HG03060 (cell line): Measurements from ENCODE around the gene MAN1B1.

Experiments used
- ATAC-seq: cut with Tn5 transposase; IDR thresholded peaks from one replicate; pipeline ENCODE4 v1.9.1; 2021; ENCODE audit warnings: low read depth, moderate number of reproducible peaks; ENCODE audit not compliant: unreplicated experiment

The MAN1B1 gene

DNA sequence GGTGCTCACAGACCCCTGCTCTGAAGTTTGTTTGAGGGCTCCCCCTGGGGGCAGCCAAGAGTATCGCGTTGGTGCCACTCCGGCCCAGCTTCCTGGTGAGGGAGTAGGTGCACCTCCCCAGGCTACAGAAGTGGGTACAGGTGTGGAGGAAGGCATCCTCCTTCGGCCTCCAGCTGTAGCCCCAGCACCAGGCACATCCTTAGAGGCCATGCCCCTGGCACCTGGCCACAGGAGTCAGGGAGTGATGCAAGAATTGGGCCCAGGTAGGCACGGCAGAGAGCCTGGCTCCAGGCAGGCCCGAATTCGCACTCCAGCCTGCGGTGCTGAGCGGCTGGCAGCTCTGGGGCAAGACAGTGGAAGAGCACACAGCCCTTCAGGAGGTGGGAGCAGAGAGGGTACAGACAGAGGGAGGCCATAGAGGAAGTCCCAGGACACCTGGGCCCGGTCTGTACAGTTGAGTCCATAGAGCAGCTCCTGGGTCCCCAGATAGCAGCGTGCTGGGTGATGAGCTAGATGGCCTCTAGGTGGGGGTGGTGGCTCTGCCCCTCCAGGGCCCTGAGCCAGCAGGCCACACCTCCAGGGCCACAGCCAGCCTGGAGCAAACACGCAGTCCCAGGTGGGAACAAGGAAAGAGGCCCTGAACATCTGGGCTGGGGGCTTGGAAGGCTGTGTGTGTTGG lies 18.8 kb upstream of the MAN1B1 start:
- ATAC-seq: no peak

DNA sequence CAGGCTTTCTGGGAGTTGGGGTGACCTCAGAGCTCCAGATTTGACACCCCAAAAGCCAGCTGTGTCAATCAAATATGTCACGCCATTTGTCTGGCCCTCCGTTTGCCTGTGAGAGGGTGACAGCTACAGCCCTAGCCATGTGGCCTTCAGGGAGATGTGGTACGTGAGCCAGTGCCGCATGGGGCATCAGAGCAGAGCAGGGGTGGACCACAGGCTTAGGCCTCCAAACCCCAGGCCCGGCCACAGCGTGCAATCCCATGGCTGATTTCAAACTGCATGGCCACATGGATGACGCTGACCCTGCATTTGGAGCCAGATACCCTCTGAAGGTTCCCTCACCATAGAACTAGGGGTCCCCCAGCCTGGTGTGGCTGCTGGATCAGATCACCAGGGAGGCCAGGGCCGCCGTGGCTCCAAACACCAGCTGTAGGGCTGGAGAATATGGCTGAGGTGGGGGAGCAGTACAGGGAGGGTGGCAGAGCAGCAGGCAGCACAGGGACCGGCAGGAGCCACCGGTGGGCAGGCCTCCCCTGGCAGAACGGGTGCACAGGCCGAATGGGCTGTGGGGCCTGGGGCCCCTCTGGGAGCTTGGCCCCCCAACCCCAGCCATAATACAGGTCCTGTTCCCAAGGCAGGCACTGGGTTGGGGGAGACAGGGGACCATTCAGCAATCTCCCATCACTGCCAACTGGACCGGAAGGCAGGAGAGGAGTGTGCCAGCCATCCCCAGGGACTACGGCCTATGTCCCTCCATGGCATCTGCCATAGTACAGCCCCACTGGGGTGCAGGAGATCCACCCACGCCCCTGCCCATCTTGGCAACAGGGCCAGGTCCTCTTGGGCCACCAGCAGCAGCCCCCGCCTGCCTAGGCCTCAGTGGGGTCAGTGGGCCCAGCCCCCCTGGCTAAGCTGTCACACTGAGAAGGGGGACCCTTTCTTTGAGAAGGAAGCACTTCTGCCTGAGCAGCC lies 18.0 kb upstream of the MAN1B1 start:
- no peak for ATAC-seq

DNA sequence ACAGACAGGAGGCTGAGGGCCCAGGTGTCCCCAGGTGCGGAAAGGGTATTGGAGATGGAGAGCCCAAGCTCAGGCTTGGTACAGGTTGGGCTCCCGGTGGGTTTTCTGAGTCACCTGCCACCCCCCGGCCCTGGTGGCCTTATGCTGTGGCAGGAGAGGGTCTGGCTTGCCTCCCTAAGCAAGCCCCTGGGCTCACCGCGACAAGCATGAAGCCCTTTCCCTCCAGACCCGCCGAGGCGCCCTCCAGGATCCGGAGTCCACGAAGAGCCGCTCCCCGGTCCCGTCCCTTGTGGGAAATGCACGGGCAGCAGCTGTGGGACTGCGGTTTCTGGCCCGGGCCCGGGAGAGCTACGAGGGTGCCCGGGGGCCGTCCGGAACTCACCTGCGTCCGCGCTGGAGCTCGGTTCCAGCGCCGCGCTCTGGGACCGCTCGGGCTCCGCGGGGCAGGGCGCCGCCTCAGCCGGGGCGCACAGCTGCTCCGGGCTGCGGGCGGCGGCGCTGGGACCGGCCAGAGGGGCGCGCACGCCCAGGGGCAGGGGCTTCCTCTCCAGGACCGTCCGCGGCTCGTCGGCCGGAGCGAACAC lies 17.2 kb upstream of the MAN1B1 start:
- ATAC-seq: no peak

DNA sequence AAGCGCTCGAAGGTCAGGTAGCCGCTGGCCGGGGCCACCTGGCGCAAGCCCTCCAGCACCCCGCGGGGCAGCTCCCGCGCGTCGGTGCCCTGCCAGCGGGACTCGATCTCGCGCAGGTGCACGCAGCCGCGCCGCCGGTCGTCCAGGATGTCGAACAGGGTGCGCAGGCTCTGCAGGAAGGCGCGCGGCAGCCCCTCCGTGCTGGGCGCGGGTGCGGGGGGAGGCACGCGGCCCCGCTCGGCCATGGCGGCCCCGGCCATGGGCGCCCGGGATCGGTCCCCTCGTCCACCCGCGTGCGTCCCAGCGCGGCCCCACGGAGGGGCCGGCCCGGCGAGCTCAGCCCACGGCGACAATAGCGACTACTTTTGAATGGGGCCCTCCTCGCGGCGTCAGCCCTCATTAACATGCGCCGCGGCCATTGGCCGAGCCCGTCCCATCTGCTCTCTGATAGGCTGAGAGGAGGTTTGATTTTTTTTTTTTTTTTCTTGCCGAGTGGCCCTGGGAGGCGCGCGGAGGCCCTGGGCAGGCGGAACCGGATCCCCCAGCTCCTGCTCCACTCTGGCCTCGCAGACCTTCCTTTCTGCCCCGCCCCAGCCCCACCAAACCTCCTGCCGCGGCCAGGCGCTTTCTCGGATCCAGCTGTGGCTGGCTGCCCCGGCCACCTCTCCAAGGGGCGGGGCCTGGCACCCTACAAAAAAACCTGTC lies 16.4 kb upstream of the MAN1B1 start, which contains the start of gene SAPCD2:
Gene SAPCD2 (minus strand): TSS at position 357 of the 705 bp plus-strand sequence. CDS start 97 bp downstream, at position 260.
- peak; percentile 61 for ATAC-seq

DNA sequence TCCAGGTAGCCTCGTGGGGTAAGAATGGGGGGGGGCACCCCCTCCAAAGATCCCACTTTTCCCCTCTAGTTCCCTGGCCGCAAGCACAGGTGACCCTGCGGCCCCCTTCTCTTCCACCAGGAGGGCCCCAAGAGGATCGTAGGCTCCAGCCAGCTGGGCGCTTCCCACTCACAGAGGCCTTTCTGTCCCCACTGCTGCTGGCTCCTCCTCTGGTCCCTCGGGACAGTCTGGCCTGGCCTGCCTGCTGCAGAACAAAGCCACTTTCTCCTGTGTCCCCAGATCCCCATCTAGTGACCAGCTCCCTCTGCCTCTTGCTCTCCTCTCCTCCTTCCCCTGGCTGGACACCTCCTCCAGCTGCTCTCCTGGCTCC lies 15.9 kb upstream of the MAN1B1 start:
- no peak for ATAC-seq

DNA sequence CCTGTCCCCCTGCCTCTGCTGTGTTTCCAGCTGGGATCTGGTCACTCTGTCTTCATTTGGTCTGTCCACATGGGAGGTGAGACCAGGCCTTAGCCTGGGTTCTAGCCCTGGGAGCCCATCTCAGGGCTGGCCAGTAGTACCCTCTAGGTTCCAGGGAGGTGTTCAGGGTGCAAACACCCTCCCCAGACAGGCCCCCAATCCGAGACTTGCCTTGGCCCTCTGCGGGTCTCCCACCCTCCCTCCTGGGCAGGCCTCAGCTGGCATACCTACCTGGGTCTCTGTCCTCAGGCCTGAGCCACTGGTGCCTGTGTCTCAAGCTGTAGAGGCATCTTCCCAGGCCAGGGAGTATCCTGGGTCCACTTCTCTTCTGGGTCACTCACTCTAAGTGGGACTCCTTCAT lies 15.5 kb upstream of the MAN1B1 start:
- no peak for ATAC-seq

DNA sequence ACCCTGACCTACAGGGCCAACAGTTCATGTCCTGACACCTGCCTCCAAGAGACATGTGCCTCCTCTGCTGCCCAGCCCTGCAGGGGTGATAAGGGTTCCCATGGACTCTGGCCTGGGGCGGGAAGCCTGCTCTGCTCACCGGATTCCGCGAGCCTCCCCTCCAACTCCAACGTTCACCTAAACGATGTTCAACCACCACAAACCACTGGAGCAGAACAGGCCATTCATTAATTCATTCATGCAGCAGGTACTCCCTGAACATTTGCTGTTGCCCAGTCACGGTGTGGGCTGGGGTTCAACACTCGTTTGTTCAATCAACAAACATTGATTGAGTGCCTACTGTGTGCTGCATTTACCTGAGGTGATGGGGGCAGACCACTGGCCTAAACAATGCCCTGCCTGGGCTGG lies 12.8 kb upstream of the MAN1B1 start:
- no peak for ATAC-seq

DNA sequence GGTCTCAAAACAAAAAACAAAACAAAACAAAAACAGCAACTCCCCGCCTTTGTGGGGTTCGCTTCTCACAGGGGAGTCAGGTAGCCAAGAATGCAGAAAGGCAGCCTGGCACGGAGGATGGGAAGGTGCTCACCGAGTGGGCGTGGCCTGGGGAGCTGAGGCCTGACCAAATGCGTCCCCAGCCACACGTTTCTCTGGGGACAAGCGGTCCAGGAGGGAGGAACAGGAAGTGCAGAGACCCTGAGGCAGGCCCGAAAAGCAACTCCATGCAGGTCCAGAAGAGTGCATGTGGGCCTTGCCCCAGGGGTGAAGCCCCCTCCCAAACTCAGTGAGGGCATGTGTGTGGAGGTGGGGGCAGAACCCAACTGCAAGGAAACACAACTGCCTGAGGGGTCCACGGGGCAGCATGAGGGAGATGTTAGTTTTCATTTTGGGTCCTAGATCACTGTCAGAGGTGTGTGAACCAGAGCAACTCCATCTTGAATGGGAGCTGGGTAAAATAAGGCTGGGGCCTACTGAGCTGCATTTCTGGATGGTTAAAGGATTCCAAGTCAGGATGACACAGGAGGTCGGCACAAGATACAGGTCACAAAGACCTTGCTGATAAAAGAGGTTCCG lies 12.0 kb upstream of the MAN1B1 start:
- ATAC-seq: no peak

DNA sequence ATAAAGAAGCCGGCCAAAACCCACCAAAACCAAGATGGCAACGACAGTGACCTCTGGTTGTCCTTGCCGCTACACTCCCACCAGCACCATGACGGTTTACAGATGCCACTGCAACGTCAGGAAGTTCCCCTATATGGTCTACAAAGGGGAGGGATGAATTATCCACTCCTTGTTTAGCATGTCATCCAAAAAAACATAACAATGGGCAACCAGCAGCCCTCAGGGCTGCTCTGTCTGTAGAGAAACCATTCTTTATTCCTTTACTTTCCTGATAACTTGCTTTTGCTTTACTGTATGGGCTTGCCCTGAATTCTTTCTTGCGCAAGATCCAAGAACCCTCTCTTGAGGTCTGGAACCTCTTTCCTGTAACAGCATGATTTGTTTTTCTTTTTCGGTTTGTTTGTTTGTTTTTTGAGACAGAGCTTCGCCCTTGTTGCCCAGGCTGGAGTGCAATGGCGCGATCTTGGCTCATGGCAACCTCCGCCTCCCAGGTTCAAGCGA lies 11.5 kb upstream of the MAN1B1 start:
- ATAC-seq: no peak

DNA sequence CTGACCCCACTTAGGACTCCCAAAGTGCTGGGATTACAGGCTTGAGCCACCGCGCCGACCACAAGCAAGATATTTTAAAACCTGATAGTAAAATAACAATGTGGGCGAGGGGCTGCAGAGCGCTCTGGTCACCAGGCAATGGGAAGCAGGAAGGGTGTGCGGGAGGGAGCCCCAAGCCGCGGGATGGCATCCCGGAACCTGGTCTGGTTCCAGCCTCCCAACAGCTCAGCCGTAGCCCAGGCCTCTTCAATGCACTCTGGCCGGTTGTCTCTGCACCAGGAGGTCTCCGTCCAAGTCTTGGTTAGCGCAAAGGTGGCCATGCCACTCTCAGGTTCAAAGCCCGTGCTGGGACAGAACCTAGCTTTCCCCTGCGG lies 10.2 kb upstream of the MAN1B1 start:
- no peak for ATAC-seq

DNA sequence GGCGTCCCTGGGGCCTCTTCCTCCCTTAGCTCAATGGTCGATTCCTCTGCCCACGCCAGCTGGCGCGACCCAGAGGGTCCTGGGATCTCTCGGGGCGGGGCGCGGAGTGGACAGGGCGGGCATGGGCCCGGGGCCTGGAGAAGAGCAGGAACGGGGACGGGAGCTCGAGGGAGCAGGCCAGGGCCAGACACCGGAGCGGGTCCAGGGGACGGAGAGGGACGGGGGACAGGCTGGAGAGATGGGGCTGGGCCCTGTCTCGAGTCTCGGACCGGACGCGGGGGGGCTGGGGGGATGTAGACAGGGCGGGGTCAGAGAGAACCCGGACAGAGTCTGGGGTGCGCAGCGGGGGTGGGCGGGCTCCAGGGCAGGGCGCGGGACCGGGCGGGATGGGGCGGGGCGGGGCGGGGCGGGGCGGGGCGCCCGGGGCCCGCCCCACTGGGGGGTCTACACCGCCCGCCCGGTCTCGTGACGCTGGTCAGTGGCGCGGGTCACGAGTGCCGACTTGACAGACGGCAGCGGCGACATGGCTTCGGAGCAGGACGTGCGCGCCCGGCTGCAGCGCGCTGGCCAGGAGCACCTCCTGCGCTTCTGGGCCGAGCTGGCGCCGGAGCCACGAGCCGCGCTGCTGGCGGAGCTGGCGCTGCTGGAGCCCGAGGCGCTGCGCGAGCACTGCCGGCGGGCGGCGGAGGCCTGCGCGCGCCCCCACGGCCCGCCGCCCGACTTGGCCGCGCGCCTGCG lies 9.6 kb upstream of the MAN1B1 start, which contains the start of gene UAP1L1:
Gene UAP1L1 (plus strand): TSS at position 508 of the 738 bp plus-strand sequence. CDS start 16 bp downstream, at position 524.
- no peak for ATAC-seq

DNA sequence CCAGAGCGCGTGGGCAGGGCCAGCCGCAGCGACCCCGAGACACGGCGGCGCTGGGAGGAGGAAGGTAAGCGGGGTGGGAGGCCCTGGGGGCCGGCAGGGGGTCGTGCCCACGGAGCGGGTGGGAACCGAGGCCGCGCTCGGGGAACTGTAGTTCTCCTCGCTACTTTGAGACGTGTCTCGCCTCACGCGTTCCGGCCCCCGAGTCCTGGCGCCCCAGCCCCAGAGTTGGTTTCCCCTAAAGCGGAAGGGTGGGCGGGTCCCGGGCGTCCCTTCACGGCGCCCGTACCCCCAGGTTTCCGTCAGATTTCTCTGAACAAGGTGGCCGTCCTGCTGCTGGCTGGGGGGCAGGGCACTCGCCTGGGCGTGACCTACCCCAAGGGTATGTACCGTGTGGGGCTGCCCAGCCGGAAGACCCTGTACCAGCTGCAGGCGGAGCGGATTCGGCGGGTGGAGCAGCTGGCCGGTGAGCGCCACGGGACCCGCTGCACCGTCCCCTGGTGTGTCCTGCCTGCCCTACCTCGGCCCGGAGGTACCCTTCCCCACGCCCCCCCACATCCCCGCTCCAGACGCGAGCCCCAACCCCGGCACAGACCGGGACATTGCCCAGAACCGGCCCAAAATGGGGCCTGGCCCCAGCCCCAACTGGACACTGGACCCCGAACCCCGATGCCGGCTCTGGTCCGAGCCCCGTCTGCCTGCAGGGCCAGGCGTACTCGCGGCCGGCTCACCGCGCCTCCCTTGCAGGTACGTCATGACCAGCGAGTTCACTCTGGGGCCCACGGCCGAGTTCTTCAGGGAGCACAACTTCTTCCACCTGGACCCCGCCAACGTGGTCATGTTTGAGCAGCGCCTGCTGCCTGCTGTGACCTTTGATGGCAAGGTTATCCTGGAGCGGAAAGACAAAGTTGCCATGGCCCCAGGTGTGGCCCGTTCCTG lies 8.8 kb upstream of the MAN1B1 start:
- ATAC-seq: no peak

DNA sequence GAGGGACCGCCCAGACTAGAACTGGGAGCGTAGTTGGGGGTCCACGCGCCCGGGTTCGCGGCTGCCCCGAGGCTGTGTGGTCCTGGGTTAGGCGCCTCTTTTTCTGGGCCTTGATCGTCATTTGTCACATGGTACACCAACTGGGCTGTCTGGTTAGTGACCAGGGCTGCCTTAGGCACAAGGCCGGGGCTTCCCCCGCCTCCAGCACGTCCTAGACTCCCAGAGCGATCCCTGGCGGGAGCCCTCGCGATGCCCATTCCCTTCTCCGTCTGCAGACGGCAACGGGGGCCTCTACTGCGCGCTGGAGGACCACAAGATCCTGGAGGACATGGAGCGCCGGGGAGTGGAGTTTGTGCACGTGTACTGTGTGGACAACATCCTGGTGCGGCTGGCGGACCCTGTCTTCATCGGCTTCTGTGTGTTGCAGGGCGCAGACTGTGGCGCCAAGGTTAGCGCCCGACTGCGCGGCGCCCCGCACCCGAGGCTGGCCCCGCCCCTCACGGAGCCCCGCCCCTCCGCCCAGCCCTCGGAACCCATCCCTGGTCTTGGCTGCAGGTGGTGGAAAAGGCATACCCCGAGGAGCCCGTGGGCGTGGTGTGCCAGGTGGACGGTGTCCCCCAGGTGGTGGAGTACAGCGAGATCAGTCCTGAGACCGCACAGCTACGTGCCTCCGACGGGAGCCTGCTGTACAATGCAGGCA lies 7.9 kb upstream of the MAN1B1 start:
- no peak for ATAC-seq

DNA sequence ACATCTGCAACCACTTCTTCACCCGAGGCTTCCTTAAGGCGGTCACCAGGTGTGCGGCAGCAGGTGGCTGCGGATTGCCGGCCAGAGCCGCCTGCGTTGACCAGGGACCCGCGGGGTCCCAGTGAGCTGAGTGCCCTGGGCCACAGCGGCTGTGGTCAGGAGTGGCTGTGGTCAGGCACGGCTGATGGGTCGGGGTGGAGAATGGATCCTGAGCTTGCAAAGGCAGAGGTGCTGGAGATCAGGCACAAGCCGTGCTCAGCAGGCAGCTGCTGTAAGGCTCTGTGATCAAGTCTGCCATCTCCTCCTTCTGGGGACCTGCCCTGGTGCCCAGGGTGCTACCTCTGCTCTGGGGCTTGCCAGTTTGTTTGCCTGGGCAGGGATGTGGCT lies 7.4 kb upstream of the MAN1B1 start:
- no peak for ATAC-seq

DNA sequence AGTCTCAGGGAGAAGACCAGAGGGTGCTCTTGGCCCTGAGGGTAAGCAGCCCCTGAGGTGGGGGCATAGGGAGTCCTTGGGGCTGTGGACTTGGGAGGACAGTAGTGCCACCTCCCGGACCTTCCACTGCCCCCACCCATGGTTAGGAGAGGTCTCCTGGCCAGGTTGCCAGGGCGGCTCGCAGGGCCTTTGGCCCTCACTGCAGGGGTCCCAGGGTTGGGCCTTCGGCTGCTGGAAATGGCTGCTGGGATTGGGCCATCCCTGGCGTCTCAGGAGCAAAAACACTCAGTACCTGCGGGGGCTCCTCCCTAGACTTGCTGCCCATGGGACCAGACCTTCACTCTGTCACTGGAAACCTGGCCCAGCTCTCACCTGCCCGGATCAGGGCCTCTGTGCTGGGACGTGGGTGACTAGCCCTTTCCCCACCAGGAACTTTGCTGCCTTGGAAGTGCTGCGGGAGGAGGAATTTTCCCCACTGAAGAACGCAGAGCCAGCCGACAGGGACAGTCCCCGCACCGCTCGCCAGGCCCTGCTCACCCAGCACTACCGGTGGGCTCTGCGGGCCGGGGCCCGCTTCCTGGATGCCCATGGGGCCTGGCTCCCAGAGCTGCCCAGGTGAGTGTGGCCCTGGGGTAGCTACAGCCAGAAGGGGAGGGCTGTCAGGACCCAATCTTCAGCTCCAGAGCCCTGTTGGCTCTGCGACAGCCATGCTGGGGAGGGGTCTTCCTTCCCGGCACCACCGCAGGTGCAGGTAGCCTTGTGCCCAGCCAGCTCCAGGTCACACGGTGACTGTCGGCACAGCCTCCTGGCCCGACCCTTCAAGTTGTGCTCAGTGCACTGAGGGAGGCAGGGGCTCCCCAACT lies 6.3 kb upstream of the MAN1B1 start:
- ATAC-seq: no peak

DNA sequence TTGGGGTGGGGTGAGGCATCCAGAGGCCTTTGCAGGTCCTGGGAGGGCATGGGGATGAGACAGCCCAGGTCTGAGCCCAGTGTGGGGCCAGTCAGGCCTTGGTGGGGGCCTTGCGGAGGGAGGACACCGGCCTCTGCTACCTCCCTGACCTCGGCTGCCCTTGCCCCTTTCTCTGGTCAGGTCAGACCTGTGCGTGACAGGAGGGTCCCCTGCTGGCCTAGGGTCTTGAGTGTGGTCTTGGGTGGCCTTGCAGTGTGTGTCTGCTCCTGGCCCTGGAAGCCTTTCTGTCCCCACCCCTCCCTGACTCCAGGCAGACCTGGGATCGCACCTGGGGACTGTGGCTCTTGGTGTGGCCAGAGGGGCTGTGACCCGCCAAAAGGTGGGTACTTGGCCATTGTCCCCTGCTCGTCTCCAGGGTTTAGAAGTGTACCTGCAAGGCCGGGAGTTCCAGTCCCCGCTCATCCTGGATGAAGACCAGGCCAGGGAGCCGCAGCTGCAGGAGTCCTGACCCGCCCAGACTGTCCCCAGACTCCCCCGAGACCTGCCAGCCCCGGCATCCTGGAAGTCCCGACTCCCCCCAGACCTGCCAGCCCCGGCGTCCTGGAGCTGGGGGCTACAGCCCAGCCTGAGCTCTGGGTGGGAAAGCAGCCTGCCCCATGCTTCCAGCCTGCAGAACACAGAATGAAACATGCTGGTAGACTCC lies 4.4 kb upstream of the MAN1B1 start:
- ATAC-seq: no peak
